Hematopoietic multipotent progenitor cell treated with erythropoietin and hydrocortisone succinate and interleukin-3 and kit ligand, for 8 days (in vitro differentiated cells): ENCODE results near the gene LRWD1.
"Not testable (repeated sequence)": the region's sequence is repeated elsewhere in the genome, so short reads cannot be mapped to it uniquely, and the experiment has no call there.

Experiments used
- DNase-seq: peaks from one replicate; pipeline ENCODE4 v3.0.0-alpha.2; 2015

The LRWD1 gene

DNA sequence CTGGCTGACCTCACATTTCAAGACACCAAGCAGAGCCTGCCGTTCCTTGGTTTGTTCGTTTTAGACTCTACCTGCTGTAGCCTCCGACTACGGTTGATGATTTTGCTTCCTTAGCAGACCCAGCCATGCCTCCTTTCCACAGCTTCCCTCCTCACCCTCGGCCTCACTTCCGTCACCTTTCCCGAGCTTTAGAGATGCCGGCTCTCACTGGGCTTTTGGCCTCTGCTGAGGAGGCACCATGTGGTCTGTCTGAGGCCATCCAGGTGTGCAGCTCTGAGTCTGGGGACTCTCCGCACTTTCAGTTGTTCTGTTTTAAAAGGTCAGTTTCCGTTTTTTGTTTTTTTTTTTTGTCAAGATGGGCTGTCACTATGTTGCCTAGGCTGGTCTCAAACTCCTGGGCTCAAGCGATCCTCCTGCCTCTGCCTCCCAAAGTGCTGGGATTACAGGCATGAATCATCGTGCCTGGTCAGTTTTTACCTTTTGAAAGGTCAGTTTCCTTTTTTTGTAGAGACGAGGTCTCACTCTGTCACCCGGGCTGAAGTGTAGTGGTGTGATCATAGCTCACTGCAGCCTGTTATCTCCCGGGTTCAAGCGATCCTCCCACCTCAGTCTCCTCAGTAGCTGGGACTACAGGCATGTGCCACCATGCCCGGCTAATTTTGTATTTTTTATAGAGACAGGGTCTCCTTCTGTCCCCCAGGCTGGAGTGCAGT, 19.7 kb upstream of the LRWD1 start:
- DNase-seq: no peak

DNA sequence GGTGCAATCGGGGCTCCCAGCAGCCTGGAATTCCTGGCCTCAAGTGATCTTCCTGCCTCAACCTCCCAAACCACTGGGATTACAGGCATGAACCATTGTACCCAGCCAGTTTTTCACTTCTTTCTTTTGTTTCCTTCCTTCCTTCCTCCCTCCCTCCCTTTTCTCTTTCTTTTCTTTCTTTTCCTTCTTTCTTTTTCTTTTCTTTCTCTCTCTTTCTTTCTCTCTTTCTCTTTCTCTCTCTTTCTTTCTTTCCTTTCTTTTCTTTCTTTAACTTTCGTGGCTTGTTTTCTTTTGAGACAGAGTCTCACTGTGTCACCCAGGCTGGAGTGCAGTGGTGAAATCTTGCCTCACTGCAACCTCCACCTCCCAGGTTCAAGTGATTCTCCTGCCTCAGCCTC, 19.1 kb upstream of the LRWD1 start:
- DNase-seq: no peak

DNA sequence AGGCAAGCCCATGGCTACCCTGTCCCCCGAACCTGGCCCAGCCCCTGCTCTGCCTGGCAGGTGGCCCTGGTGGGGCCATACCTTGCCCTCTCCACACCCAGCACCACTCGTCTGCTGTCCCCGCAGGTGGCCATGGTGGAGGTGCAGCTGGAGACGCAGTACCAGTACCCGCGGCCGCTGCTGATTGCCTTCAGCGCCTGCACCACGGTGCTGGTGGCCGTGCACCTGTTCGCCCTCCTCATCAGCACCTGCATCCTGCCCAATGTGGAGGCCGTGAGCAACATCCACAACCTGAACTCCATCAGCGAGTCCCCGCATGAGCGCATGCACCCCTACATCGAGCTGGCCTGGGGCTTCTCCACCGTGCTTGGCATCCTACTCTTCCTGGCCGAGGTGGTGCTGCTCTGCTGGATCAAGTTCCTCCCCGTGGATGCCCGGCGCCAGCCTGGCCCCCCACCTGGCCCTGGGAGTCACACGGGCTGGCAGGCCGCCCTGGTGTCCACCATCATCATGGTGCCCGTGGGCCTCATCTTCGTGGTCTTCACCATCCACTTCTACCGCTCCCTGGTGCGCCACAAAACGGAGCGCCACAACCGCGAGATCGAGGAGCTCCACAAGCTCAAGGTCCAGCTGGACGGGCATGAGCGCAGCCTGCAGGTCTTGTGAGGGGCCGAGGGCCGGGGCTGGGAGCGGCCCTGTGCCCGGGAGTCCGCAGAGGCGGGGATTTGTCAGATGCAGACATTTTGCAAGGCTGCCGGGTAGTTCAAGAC, 18.2 kb upstream of the LRWD1 start:
- DNase-seq: no peak

DNA sequence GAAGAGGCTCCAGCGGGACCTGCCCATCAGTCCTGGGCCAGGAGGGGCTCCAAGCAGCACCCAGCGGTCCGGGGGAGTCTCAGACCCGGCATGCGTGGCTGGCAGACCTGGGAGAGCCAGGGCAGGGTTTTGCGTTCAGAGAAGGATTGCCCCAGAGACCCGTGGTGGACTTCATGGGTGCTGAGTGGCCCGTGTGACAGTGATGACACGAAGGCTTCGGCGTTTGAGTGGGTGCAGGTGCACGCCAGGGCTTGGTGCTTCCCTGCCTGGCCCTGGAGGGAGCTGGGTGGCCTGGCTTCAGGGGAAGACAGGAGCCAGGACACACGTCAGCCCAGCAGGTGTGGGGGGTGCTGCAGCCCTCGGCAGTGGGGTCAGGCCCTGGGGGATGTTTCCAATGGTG, 17.5 kb upstream of the LRWD1 start:
- no peak for DNase-seq

DNA sequence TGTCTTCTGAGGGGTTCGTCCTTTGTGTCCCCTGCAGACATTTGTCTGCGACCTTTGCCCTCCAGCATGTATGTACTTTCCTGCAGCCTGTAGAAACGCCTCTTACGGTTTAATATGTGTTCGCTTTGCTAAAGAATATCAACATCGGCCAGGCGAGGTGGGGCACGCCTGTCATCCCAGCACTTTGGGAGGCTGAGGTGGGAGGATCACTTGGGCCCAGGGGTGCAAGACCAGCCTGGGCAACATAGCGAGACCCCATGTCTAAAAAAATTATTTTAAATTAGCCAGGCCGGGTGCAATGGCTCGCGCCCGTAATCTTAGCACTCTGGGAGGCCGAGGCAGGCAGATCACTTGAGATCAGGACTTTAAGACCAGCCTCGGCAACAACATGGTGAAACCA, 15.6 kb upstream of the LRWD1 start:
- DNase-seq: no peak

DNA sequence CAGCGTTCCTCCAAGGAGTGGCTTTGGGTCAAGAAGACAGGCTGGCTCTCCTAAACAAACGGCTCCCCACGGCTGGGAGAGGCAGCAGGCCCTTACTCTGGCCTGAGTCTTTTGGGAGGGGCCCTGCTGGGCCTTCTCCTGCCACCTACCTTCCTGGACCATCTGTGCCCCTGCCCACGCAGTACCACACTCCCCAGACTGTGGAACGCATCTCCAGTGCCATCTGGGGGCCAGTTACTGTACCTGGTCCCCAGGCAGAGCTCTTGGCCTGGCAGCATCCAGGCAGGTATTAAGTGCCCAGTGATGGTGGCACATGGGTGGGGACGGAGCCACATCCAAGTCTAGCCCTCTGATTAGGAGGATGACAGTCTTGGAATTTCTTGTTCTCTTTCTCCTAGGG, 14.5 kb upstream of the LRWD1 start:
- DNase-seq: peak; percentile 33

DNA sequence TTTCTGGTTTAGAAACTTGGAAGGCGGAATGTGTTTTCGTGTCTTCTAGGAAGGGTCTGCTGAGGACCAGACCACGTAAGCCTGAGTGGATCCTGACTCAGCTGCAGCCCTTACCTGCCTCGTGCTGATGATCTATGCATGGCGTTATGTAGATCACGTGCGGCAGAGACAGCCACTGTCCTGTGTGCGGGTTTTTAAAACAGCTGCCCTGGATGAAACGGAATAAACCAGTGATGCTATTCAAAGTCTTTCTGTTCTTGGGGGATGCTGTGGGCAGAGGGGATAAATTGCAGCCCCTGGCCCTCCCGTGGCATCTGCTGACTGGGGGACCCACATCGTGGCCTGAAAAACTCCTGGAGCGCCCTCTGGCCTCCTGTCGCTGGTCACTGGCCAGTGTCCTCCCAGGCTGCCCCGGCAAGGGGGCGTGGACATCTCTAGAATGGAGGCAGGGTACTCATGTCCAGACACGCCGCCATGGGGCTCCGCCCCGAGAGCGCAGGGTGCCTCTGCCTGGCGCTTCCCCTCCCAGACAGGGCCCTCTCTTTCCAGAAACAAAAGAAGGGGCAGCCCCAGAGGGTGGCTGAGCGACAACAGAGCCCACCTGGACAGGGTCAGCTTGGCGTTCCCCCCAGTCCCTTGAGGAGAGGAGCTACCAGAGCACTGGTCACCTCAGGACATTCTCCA, 13.3 kb upstream of the LRWD1 start:
- DNase-seq: no peak

DNA sequence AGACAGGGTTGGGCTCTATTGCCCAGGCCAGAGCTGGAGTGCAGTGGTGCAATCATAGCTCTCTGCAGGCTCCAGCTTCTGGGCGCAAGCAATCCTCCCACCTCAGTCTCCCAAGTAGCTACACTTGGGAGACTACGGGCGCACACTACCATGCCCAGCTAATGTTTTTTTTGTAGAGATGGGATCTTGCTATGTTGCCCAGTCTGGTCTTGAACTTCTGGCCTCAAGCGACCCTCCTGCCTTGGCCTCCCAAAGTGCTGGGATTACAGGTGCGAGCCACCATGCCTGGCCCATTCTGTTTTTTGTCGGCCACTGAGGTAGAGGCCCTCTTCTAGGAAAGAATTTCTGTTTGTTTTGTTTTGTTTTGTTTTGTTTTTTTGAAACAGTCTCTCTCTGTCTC, 12.3 kb upstream of the LRWD1 start:
- DNase-seq: no peak

DNA sequence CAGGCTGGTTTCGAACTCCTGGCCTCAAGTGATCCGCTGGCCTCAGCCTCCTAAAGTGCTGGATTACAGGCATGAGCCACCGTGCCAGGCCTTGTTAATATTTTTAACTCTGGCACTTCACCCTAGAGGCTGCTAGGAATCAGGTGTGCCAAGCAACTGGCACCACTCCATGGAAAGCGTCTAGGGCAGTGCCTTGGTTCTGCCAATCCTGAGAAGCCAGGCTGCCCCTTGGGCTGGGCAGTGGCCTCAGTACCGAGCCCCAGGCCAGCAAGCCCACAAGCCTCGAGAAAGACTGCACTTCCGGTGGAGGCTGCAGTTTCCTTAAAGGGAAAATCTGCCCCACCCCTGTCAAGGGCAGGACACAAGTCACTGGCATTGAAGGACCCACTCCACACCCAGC, 11.5 kb upstream of the LRWD1 start:
- DNase-seq: no peak

DNA sequence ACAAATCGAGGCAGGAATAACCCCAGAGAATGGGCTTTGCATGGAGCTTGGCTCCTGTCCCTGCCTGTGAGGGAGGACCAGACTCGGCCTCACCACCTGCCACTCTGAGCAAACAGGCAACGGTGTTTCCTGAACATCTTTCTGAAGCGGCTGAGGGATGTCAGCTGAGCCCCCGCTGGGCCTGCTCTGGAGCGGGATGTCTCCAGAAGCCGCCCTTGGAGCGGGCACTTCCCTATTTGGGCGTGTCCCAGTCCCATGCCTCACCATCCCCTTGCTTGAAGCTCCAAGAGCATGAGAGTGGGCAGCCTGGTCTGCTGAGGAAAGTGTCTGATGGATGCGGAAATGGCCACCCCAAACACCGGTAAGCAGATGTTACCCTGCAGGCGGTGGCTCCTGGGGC, 10.3 kb upstream of the LRWD1 start:
- no peak for DNase-seq

DNA sequence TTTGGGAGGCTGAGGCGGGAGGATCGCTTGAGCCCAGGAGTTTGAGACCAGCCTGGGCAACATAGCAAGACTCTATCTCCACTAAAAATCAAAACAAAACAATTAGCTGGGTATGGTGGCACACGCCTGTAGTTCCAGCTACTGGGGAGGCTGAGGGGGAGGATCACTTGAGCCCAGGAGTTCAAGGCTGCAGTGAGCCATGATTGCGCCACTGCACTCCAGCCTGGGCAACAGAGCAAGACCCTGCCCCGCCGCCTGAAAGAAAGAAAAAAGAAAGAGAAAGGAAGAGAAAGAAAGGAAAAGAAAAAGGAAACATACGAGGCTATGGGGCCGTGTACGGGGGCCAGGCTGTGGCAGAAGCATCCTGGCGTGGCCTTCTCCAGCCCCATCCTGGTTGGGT, 9.9 kb upstream of the LRWD1 start:
- DNase-seq: not testable (repeated sequence)

DNA sequence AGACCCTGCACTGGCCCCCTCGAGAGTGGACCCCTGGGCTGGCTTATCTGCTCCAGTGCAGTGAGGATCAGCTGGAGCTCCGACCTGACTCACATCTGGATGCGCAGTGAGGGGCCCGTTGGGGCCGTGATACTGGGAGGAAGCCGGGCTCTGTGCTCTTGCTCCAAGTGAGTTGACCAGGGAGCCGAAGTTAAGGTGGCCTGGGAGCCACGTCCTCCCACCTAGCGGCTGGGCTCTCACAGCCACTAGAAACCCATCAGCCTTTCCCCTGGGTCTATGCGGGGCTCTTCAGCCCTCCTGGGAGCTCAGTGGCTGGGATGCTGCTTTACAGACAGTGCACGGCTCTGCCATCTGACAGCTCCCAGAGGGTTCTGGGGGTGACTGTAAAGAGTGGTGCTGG, 9.2 kb upstream of the LRWD1 start:
- no peak for DNase-seq

DNA sequence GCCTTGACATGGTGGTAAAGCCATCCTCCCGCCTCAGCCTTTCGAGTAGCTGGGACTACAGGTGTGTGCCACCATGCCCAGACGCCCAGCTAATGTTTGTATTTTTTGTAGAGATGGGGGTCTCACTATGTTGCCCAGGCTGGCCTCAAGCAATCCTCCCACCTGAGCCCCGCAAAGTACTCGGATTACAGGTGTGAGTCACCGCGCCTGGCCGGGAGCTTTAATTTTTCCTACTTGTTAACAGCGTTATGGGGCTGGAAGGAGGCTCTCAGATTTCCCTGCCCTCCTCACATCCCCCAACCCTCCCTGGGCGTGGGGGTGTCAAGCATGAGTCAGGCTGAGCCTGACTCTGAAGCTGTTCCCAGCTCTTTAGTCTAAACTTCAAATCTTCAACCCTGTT, 8.5 kb upstream of the LRWD1 start:
- no peak for DNase-seq

DNA sequence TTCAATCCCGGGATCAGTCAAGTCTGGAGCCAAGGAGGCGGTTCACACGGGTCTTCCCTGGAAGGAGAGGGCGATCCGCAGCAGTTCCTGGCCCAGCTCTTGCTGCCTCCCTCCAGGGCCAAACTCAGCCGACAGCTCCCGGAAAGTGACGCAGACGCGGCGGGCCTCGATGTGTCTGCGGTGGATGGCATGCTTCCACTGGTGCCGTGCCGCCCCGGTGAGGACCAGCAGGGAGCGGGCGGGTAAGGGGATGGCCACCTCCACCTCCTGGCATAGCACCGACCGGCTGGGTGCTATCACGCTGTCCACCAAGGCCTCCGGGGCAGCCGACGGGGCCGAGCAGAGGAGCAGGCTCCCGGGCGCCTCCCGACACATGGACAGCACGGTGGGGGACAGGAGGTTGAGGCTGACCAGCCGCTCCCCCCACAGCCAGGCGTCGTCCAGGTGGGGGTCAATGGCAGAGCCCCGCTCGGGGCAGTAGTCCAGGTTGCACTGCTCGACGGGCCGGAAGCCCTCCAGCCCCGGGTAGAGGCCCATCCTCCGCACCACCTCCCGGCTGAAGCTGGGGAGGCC, 7.3 kb upstream of the LRWD1 start:
- DNase-seq: no peak

DNA sequence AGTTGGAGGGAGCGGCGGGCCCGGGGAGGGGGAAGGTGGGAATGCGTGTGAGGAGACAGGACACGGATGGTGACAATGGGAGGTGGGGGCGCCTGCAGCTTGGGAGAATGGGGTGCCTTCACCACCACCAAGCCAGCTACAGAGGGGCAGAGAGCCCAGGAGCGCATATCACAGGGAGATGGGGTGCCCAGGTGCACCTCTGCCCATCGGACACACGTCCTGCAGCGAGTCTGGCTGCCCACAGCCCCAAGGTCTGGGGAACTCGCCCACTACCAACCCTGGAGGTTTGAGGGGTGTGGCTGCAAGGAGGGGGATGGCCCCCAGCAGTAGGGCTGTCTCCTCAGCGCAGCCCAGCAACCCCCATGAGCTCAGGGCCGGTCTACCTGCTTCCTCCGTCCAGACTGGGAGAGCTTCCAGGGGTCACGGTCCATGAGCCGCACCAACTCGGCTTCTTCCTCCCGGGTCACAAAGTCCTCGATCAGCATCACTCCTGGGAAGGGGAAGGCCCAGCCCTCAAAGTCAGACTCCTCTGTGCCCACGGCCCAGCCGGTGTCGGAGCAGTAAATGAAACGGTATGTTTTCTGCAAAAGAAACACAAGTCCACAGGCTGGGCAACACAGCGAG, 5.5 kb upstream of the LRWD1 start:
- no peak for DNase-seq

DNA sequence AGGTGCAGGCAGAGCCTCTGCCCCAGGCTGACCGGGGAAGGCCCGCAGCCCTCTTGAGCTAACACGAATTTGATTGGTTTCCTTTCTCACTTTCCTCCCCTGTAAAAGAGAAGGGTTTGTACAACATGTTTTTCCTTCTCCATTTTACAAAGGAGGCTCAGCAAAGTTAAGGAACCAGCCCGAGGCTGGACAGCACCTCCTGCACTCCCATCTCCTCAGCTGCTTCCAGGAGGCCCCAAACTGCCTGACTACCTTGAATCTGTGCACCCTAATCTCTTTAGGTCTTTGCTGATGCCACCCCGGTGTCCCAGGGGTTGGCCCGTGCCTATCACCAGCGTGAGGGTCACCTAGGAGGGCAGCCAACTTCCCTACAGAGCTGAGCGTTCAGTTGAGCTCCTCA, 4.3 kb upstream of the LRWD1 start:
- DNase-seq: no peak

DNA sequence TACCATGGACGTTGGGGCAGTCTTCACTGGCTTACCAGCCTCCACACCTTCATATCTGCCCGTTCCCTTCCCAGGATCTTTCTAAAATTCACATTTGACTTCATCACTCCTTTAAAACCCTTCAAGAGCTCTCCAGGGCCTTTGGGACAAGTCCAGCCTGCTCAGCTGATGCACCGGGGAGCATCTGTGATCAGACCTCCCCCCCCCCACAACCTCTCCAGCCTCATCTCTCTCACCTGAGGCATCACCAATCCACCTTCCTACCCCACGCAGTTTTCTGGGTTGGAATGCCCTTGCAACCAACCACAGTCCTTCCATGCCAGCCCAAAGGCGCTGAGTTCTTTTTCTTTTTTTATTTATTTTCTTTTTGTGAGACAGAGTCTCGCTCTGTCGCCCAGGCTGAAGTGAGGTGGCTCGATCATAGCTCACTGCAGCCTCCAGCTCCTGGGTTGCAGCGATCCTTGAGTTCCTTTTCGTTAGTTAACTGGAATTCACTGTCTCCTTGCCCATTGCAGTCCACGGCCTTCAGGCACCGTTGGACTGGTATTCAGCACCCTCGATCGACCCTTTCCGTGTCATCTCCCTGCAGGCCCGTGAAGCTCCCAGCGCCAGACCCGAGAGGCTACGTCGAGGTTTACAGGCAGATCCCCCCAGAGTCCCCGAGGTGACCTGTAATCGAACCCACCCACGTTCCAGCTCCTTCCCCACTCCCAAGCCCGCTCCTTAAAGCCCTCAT, 775 bp upstream of the LRWD1 start:
- peak; percentile 24 for DNase-seq

DNA sequence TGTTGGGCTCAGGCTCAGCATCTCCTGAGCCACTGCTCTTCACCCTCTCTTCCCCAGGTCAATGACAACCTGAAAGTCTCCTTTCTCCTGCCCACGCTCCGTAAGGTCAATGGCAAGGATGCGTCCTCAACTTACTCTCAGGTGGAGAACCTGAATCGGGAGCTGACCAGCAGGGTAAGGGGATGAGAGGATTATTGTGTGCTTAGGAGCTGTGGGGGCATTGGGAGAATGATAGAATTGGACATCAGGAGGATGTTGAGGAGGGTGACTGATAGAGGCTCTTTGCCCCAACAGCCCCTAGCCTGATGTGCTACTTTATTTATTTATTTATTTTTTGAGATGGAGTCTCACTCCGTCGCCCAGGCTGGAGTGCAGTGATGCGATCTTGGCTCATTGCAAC, 1.3 kb downstream of the LRWD1 start:
- DNase-seq: no peak

DNA sequence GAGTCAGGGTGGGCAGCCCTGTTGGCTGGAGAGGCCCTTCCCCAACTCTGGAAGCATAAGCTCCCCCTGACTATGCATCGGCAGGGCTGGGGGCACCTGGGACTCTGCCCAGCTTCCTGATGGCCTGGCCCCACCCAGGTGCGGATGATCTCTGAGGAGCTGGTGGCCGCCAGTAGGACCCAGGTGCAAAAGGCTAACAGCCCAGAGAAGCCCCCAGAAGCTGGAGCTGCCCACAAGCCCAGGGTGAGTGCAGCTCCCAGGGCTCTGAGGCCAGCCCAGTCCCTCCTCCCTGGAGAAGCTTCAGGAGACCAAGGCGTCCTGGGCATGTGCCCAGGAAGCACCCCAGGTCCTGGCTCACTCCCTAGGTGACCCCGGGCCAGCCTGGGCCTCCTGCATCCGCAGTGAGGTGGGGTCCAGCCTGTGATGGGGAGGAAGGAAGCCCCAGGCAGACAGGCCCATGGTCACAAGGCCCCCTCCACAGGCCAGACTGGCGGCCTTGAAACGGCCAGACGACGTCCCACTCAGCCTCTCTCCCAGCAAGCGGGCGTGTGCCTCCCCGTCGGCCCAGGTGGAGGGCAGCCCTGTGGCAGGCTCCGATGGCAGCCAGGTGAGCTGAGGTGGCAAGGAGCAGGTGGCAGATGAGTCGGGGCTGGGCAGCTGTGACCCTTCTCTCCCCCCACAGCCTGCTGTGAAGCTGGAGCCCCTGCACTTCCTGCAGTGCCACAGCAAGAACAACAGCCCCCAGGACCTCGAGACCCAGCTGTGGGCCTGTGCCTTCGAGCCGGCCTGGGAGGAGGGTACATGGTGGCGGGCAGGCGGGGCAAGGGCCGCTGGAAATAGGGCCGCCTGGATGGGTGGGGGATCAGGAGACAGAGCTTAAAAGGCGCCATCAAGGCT, 3.0 kb downstream of the LRWD1 start:
- no peak for DNase-seq

DNA sequence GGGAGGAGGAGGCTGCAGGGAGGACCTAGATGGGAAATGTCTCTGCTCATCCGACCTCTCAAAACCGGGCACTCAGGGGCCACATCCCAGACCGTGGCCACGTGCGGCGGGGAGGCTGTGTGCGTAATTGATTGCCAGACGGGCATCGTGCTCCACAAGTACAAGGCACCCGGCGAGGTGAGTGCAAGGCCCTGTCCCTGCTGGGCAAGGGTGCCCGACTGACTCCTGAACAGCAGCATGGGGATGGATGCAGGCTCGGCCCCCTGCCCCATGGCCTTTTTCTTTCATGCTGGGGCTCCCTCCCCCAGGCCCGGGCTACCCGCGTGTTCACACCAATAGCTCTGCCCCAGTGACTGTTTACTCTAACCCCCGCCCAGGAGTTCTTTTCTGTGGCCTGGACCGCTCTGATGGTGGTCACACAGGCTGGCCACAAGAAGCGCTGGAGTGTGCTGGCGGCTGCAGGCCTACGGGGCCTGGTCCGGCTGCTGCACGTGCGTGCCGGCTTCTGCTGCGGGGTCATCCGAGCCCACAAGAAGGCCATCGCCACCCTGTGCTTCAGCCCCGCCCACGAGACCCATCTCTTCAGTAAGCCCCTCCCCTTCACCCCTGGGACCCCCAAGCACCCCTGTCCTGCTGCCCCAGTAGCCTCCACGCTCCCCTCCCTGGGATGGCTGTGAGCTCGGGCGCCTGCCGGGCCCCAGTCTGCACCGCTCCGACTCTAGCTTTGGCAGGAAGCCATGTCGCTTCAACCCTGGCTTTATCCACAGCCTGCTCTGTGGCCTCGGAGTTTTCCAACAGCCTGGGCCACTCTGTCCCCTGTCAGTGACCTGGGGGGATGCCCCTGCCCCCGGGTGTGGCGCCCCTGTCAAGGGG, 3.9 kb downstream of the LRWD1 start:
- no peak for DNase-seq
